Jurkat, Clone E6-1 (cell line): Measurements from ENCODE around the gene ARHGEF28.

Experiments
- DNase-seq: peaks from one replicate; pipeline ENCODE4 v3.0.0-alpha.2; 2011; ENCODE audit warnings: low read depth, low spot score
- H3K4me3 ChIP-seq: 2 replicates; pipeline ENCODE4 v1.5.1; 2011; ENCODE audit warnings: mild to moderate bottlenecking, low read length, control low read depth, moderate library complexity

Gene ARHGEF28

GRCh38 chr5:73722231-73722630 is 96.2 kb downstream of the ARHGEF28 start:
- H3K4me3 ChIP-seq, result no peak overlapping the region
- no peak for DNase-seq

DNA sequence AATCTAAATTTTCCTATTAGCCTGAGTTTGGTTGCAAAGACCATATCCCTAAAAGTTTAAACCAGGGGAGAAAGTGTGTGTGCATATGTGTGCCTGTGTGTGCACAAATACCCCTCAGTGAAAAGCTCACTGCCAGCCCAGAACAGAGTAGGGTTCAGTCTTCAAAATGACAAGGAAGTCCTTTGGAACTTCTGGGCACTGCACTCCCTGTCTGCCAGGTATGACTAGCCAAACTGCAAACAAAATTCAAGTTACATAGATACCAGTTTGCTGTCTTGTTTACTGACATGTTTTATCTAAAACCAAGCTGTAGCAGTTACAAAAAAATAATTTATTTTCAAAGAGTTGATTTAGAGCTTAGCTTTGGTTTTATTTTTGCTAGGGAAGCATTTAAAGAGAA is 100.1 kb downstream of the ARHGEF28 start:
- no peak overlapping the region for H3K4me3 ChIP-seq
- DNase-seq, result no peak

- H3K4me3 ChIP-seq, result no peak overlapping the region
- DNase-seq, result no peak
These were observed 100.7 kb downstream of the ARHGEF28 start for GRCh38 chr5:73726606-73727231.

DNA sequence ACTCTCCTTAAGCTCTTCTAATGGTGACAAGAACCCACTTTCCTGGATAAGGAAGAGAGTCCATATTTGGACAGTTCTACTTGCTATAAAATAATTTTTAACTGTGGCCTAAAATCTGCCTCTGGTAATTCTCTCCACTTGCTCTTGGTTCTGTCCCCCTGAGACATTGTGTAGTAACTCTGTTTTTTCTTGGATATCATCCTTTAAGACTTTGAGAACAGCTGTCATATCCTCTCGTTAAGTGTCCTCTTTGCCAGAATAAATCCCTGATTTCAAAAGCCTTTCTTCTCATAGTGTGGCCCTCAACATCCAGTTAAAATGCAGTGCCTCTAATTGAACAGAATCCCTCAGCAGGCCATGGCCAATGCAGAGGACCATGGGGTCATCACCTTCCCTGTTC is 101.5 kb downstream of the ARHGEF28 start:
- no peak for DNase-seq

DNA sequence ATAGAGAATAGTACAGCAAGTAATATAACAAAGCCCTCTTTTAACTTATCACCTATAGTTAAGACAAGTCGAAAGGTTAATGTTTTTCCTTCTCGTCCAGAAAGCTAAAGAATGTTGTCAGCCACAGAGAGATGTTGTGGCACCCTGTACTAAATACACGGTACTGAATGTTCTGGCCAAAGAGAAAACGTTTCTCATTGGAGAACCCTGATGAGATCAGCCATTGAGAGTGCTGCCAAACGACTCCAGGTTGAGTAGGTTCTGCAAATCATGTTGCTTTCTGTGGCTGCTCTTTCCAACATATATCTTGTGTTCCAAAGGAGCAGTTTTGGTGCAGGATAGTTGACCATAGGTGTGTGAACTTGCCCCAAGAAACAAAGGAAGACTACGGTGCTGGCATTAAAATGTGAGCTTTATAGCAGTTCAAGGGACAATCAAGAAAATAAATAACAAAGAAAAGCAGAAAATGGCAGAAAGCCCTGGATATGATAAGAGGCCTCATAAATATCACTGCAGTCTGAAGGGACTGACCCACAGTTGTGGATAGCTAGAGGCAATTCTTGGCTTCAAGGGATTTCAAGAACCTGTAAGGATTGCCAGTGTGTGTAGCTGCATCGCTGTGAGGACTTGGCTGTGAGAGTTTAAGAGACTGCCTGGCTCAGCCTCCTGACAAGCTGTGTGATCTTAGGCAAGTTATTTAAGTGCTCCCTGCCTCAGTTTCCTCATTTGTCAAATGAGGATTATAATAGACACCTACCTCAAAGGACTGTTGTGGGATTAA is 102.7 kb downstream of the ARHGEF28 start:
- H3K4me3 ChIP-seq, result no peak overlapping the region
- DNase-seq, result no peak

More for the DNA sequence above, 101.5 kb downstream of the ARHGEF28 start:
- no peak overlapping the region for H3K4me3 ChIP-seq

- DNase-seq, result no peak
- no peak overlapping the region for H3K4me3 ChIP-seq
These were observed 103.3 kb downstream of the ARHGEF28 start for GRCh38 chr5:73729329-73729728.

DNA sequence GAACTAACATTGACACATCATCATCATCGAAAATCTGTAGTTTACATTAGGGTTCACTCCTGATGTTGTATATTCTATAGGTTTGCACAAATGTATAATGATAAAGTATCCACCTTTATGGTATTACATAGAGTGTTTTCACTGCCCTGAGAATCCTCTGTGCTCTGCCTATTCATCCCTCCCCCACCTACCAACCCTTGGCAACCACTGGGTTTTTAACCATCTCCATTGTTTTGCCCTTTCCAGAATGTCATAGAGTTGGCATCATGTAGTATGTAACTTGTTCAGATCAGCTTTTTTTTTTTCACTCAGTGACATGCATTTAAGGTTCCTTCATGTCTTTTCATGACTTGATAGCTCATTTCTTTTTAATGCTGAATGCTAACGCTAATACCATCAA is 106.0 kb downstream of the ARHGEF28 start:
- no peak for DNase-seq
- no peak overlapping the region for H3K4me3 ChIP-seq

- no peak for DNase-seq
- H3K4me3 ChIP-seq, result no peak overlapping the region
These were observed 107.2 kb downstream of the ARHGEF28 start for GRCh38 chr5:73733219-73733618.

DNA sequence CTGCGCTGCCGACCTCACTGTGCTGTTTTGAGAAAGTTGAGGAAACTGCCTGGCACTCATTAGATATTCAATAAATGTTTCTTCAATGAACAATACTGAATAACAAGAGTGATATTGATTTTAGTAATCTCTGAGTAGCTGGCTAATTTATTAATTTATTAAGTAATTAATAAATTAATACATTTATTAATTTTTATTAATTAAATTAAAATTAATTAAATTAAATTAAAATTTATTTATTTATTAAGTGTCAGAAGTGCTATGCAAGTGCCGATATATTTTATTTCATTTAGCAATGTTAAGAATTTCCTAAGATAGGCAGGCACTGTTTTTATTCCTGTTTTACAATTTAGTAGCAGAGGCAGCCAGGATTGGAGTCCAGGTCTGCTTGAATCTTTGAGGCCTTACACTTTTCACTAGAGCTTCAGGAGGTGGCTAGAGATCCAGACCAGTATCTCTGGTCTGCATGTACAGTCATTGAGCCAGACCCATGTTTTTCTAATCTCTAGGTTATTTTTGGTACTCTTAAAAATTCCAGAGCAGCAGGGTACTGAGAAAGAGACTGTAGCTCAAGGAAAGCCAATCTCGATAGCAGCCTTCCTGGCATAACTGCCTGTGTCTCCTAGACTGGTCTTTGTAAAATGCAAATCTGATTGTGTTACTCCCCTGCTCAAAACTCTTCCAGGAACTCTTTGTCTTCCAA is 109.2 kb downstream of the ARHGEF28 start:
- no peak for DNase-seq
- no peak overlapping the region for H3K4me3 ChIP-seq

- DNase-seq, result no peak
- H3K4me3 ChIP-seq, result no peak overlapping the region
These were observed 113.7 kb downstream of the ARHGEF28 start for GRCh38 chr5:73739650-73740049.

DNA sequence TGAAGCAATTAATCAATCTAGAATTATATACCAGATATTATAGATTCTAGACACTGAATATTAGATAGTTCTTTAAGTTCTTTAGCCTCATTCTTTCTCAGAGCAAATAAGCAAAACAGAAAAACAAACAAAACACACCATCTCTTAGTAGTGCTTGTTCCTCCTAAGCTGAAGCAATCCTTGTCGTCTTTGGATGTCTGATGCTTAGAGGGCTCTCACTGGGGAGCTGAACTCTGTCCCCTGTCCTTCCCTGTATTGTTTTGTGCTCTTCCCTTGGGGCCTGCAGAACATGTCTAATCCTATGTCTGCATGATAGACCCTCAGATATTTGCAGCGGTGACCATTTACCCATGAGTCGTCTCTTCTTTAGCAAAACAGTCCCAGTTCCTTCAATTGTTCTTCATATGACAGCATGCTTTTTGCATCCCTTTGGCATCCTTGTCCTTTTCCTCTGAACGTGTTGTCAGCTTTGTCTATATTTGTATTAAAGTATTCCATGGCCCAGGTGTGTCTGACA is 114.3 kb downstream of the ARHGEF28 start:
- no peak for DNase-seq
- no peak overlapping the region for H3K4me3 ChIP-seq

GRCh38 chr5:73743161-73743560 is 117.2 kb downstream of the ARHGEF28 start:
- DNase-seq, result no peak

DNA sequence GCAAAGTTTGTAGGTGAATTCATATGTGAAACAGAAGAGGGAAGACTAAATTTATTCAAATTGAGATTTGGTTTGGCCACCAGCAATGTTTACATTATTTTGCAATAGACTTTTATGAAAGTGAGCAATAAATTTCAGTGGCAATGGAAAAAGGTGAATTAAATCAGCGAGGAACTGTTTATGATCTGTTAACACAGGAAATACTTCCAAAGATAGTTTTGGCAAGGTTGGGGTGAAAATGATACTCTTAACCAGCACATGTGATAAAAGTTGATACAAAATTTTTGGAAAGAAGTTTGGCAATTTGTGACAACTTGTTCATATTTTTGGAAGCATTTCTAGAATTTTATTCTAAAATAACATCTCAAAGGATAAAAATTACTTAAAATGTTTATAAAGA is 119.8 kb downstream of the ARHGEF28 start:
- no peak for DNase-seq
- no peak overlapping the region for H3K4me3 ChIP-seq

More at GRCh38 chr5:73743161-73743560, 117.2 kb downstream of the ARHGEF28 start:
- H3K4me3 ChIP-seq, result no peak overlapping the region

DNA sequence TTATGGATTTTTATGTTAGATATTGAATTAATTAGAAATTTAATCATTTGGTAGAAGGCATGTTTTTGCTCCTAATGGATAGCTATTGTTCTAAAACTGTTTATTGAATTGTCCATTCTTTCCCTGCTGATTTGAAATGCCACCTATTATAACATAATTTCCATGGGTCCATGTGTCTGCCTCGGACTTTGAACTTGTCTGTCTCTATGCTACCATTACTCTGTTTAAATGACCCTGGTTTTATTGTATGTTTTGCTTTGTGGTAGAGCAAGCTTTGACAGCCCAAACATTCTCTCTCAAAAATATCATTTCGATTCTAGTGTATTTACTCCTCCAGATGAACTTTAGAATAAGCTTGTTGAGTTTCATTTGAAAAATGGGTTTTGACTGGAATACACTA is 120.6 kb downstream of the ARHGEF28 start:
- no peak for DNase-seq
- no peak overlapping the region for H3K4me3 ChIP-seq

DNA sequence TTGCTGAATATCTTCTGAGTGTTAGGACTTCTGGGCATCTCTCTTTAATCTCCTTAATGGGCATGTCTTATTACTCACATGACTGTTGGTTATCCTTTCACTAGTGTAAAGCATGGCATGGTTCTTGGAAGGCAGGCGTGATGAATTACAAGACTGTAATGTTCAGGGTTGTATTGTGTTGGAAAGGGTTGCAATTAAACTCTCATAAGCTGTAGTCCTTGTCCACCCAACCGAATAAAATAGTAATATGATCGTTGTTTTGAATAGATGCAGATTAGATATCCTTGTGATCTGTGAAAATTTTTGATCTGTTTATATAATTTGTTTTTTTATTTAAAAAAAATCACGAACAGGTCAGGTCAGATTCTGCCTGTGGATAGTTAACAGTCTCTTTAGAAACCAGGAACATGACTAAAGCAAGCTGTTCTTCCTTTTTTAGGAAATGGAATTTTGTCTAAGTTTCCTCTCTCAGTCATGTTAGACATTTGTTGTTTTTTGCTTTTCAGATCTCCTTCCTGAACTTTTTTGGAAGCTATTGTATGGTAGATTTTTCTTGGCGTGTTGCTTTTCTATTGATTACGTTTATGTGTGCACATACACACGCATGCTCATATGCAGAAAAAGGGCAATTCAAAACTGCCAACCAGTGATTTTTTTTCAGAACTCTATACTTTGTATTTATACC is 121.8 kb downstream of the ARHGEF28 start:
- H3K4me3 ChIP-seq, result no peak overlapping the region
- no peak for DNase-seq

DNA sequence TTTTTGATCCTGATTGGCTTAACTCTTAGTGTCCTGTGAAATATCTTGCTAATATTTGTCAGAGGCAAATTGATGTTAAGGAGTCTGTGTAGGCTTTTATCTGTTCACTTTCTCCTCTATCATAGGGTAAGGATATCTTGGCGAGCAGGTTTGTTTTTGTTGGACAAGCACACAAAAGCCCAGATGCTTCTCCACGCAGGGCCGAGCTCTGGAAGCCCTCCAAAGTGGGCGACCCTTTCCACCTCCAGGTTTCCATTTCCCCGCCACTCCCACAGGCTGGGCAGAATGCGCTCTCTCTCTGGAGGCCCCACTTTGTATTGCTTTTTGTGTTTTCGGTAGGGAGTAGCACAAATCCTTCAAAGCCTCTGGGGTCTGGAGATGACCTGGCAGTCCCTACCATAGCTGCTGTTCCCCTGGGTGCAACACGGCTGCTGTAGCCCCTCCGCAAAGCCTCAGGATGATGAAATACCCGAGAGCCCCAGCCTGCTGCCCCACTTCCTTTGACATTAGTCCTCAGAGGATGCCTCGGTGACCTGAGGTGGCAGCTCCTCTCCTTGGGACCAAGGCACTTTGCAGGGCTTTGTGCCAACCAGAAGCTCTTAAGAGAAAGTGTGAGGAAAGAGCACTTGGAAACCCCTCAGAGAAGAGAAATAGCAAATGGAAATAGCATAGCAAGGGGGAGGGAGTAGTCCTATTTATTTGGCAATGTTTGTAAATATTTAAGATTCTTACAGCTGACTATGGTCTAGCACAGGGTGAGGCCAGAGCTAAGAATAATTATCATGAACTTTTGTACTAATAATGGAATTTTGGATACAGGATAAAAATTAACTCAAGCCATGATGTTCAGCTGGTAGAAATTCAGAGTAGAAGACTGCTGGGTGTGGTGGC is 122.8 kb downstream of the ARHGEF28 start:
- H3K4me3 ChIP-seq, result no peak overlapping the region
- DNase-seq, result no peak

- DNase-seq, result no peak
- no peak overlapping the region for H3K4me3 ChIP-seq
These were observed 123.7 kb downstream of the ARHGEF28 start for GRCh38 chr5:73749485-73750270.
